ENCODE data around the gene FCF1. TPM values are rescaled to one million over a fixed set of nuclear protein-coding genes. Genes with fewer than 3 reads are reported as not detected.
A peak's percentile ranks its signal among the peaks of the same experiment; 100 is the strongest.
"Not testable (repeated sequence)": the region's sequence is repeated elsewhere in the genome, so short reads cannot be mapped to it uniquely, and the experiment has no call there.

Gene FCF1
- total and polyA plus RNA-seq, 7 experiments from 2014 or later = 34.6 to 66.6 (median 40.2) TPM

DNA sequence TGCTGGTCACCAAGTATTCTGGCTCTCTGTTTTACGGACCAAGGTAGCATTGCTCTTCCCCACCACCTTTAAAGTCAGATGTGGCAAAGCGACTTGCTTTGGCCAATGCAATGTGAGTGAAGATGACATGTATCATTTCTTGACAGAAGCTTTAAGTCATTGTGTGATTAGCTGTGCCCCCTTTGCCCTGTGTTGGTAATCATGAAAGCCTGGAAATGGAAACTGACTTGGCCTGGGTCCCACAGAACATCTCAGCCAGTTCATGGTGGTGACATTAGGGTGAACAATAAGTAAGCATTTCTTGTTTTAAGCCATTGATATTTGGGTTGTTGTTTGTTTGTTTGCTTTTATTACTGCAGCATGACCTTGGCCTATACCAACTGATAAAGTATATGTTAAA, 34.3 kb downstream of the FCF1 start:
- POLR2A ChIA-PET = no interaction called here
- no peak overlapping the region for H3K4me3 ChIP-seq (ENCODE audit: low read length)
- no peaks in the 10 kb centered on the region for H3K27me3 Mint-ChIP-seq

DNA sequence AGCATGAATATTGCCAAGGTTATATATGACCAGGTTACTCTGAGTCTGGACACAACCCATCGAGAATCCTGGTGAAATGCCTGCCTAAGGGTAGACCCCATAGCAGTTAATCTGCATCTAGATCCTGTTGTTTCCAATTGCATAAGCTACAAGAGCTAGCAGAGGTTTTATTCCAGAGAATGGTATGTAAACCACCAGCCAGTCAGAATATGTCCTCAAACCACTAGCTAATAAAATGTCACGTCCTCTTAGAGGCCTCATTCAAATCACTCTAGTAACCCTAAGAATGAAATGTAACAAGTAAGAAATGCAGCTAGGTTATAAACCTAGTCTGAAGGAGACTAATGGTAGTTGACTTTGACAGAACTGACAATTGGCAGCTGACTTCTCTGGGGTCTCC, 41.2 kb downstream of the FCF1 start:
- no peaks in the 10 kb centered on the region for H3K4me1 ChIP-seq (ENCODE audit: control insufficient read depth in 2 of 2, insufficient read depth in 2 of 2, low read length in 2 of 2)
- Mint-ChIP-seq H3K27me3 (no peaks in the 10 kb centered on the region), H3K36me3 (peaks cover 4 to 15% (median 9%) of the 10 kb centered on the region in 5 donors), H3K4me3 (no peak overlapping the region), H3K4me1 (peaks cover 0 to 2% (median 0%) of the 10 kb centered on the region in 7 donors), H3K9me3 (peaks cover 0 to 22% (median 11%) of the 10 kb centered on the region in 11 donors), H3K27ac (no peak overlapping the region)
- no peak overlapping the region for H3K4me3 ChIP-seq (ENCODE audit: low read length)
- no peaks in the 10 kb centered on the region for H3K36me3 ChIP-seq (ENCODE audit: control insufficient read depth in 2 of 3, insufficient read depth in 3 of 3, low read length in 3 of 3)
- H3K27me3 ChIP-seq (ENCODE audit: control insufficient read depth in 2 of 2, insufficient read depth in 2 of 2, low read length in 2 of 2) = peaks cover 0 to 3% of the 10 kb centered on the region in 2 donors
- DNase-seq = no peak
- ChIA-PET CTCF (no interaction called here), POLR2A (interaction anchor here (1.1 kb wide), 1 partner anchor 10 kb away, joined by 4 read pairs; no protein-coding TSS in a partner anchor)
- no peaks in the 10 kb centered on the region for H3K9me3 ChIP-seq (ENCODE audit: control insufficient read depth in 2 of 3, low read length in 3 of 3)
- no peak overlapping the region for H3K27ac ChIP-seq (ENCODE audit: low read depth, low read length)
- intact Hi-C loops (cut with micrococcal nuclease) = no loop called here
- no peak for ATAC-seq

More for the DNA sequence above, 34.3 kb downstream of the FCF1 start:
- intact Hi-C loops (cut with micrococcal nuclease) = no loop called here
- no peaks in the 10 kb centered on the region for H3K4me1 ChIP-seq (ENCODE audit: control insufficient read depth in 2 of 2, insufficient read depth in 2 of 2, low read length in 2 of 2)
- Mint-ChIP-seq H3K27ac (no peak overlapping the region), H3K36me3 (peaks cover 4 to 5% (median 5%) of the 10 kb centered on the region in 5 donors), H3K4me3 (no peak overlapping the region), H3K4me1 (no peaks in the 10 kb centered on the region), H3K9me3 (peaks cover 0 to 7% (median 4%) of the 10 kb centered on the region in 11 donors)
- no peak for DNase-seq
- no peaks in the 10 kb centered on the region for H3K27me3 ChIP-seq (ENCODE audit: control insufficient read depth in 2 of 2, insufficient read depth in 2 of 2, low read length in 2 of 2)
- no peaks in the 10 kb centered on the region for H3K36me3 ChIP-seq (ENCODE audit: control insufficient read depth in 2 of 3, insufficient read depth in 3 of 3, low read length in 3 of 3)
- no peak for ATAC-seq
- CTCF ChIA-PET = no interaction called here
- no peak overlapping the region for H3K27ac ChIP-seq (ENCODE audit: low read depth, low read length)
- H3K9me3 ChIP-seq (ENCODE audit: control insufficient read depth in 2 of 3, low read length in 3 of 3) = no peaks in the 10 kb centered on the region

DNA sequence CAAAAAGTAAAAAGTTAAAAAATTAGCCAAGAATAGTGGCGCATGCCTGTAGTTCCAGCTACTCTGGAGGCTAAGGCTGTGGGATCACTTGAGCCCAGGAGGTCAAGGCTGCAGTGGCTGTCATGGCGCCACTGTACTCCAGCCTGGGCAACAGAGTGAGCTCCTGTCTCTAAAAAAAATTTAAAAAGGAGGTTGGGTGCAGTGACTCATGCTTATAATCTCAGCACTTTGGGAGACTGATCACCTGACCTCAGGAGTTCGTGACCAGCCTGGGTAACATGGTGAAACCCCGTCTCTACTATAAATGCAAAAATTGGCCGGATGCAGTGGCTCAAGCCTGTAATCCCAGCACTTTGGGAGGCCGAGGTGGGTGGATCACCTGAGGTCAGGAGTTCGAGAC, 42.0 kb downstream of the FCF1 start:
- H3K9me3 Mint-ChIP-seq = peaks cover 0 to 22% (median 11%) of the 10 kb centered on the region in 11 donors
- Histone ChIP-seq H3K27ac (ENCODE audit: low read depth, low read length) (no peak overlapping the region), H3K9me3 (ENCODE audit: control insufficient read depth in 2 of 3, low read length in 3 of 3) (no peaks in the 10 kb centered on the region), H3K27me3 (ENCODE audit: control insufficient read depth in 2 of 2, insufficient read depth in 2 of 2, low read length in 2 of 2) (peaks cover 0 to 3% of the 10 kb centered on the region in 2 donors), H3K36me3 (ENCODE audit: control insufficient read depth in 2 of 3, insufficient read depth in 3 of 3, low read length in 3 of 3) (no peaks in the 10 kb centered on the region), H3K4me3 (ENCODE audit: low read length) (no peak overlapping the region), H3K4me1 (ENCODE audit: control insufficient read depth in 2 of 2, insufficient read depth in 2 of 2, low read length in 2 of 2) (no peaks in the 10 kb centered on the region)
- H3K4me3 Mint-ChIP-seq = no peak overlapping the region
- H3K4me1 Mint-ChIP-seq = peaks cover 0 to 2% (median 0%) of the 10 kb centered on the region in 7 donors
- no peak for ATAC-seq
- H3K36me3 Mint-ChIP-seq = peaks cover 4 to 15% (median 9%) of the 10 kb centered on the region in 5 donors
- H3K27ac Mint-ChIP-seq = no peak overlapping the region
- POLR2A ChIA-PET = interaction anchor here (1.1 kb wide), 1 partner anchor 9 kb away, joined by 4 read pairs; no protein-coding TSS in a partner anchor
- intact Hi-C loops (cut with micrococcal nuclease) = no loop called here
- no peak for DNase-seq
- CTCF ChIA-PET = no interaction called here
- H3K27me3 Mint-ChIP-seq = no peaks in the 10 kb centered on the region

DNA sequence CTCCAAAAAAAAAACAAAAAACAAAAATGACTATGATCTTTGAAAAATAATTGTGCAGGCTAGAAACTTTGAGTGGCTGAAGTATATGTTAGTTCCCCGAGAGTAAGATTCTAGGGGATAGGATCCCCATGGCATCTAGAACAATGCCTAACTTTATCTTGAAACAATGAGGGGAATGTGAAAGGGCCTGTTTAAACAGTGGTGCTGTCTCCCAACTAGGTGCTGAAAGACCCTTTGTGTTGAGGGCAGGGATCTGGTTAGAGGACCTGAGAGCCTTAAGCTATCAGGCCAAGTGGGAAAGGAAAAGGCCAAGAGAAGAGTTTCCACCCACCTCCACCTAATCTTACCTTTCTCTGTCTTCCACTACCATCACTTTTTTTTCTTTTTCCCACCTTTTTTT, 43.4 kb downstream of the FCF1 start:
- intact Hi-C loops (cut with micrococcal nuclease) = no loop called here
- POLR2A ChIA-PET = interaction anchor here (0.6 to 0.7 kb wide), 2 partner anchors 97 to 417 kb away, joined by 3 read pairs; no protein-coding TSS in a partner anchor
- no peak for ATAC-seq

DNA sequence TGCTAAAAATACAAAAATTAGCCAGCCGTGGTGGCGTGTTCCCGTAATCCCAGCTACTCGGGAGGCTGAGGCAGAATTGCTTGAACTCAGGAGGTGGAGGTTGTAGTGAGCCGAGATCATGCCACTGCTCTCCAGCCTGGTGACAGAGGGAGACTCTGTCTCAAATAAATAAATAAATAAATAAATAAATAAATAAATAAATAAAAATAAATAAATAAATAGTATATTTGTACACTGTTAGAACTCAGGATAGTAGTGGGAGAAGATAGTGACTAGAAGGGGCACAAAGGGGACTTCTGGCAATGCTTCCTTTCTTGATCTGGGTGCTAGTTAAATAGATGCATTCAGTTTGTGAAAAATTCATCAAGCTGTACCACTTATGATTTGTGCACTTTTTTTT, 45.6 kb downstream of the FCF1 start:
- CTCF ChIA-PET; DNase-seq; H3K27ac ChIP-seq (ENCODE audit: low read depth, low read length); H3K36me3 Mint-ChIP-seq; H3K4me3 ChIP-seq (ENCODE audit: low read length); H3K9me3 ChIP-seq (ENCODE audit: control insufficient read depth in 2 of 3, low read length in 3 of 3); H3K36me3 ChIP-seq (ENCODE audit: control insufficient read depth in 2 of 3, insufficient read depth in 3 of 3, low read length in 3 of 3); H3K4me1 ChIP-seq (ENCODE audit: control insufficient read depth in 2 of 2, insufficient read depth in 2 of 2, low read length in 2 of 2); intact Hi-C loops (cut with micrococcal nuclease); POLR2A ChIA-PET; H3K9me3 Mint-ChIP-seq; H3K4me3 Mint-ChIP-seq; H3K27me3 ChIP-seq (ENCODE audit: control insufficient read depth in 2 of 2, insufficient read depth in 2 of 2, low read length in 2 of 2); H3K27me3 Mint-ChIP-seq; ATAC-seq: not testable (repeated sequence)
- peaks cover 8 to 17% (median 13%) of the 10 kb centered on the region in 7 donors for H3K4me1 Mint-ChIP-seq
- H3K27ac Mint-ChIP-seq = peak overlapping the region in 1 of 9 donors; percentile 46

More for the DNA sequence above, 43.4 kb downstream of the FCF1 start:
- Mint-ChIP-seq H3K27me3 (peaks cover 0 to 2% (median 0%) of the 10 kb centered on the region in 5 donors), H3K36me3 (peaks cover 4 to 15% (median 9%) of the 10 kb centered on the region in 5 donors), H3K4me3 (no peak overlapping the region), H3K4me1 (peaks cover 0 to 3% (median 0%) of the 10 kb centered on the region in 7 donors), H3K9me3 (peaks cover 0 to 22% (median 11%) of the 10 kb centered on the region in 11 donors), H3K27ac (no peak overlapping the region)
- Histone ChIP-seq H3K36me3 (ENCODE audit: control insufficient read depth in 2 of 3, insufficient read depth in 3 of 3, low read length in 3 of 3) (no peaks in the 10 kb centered on the region), H3K27ac (ENCODE audit: low read depth, low read length) (no peak overlapping the region), H3K9me3 (ENCODE audit: control insufficient read depth in 2 of 3, low read length in 3 of 3) (no peaks in the 10 kb centered on the region), H3K4me1 (ENCODE audit: control insufficient read depth in 2 of 2, insufficient read depth in 2 of 2, low read length in 2 of 2) (no peaks in the 10 kb centered on the region), H3K4me3 (ENCODE audit: low read length) (no peak overlapping the region), H3K27me3 (ENCODE audit: control insufficient read depth in 2 of 2, insufficient read depth in 2 of 2, low read length in 2 of 2) (peaks cover 0 to 3% of the 10 kb centered on the region in 2 donors)
- DNase-seq = no peak
- CTCF ChIA-PET = no interaction called here

DNA sequence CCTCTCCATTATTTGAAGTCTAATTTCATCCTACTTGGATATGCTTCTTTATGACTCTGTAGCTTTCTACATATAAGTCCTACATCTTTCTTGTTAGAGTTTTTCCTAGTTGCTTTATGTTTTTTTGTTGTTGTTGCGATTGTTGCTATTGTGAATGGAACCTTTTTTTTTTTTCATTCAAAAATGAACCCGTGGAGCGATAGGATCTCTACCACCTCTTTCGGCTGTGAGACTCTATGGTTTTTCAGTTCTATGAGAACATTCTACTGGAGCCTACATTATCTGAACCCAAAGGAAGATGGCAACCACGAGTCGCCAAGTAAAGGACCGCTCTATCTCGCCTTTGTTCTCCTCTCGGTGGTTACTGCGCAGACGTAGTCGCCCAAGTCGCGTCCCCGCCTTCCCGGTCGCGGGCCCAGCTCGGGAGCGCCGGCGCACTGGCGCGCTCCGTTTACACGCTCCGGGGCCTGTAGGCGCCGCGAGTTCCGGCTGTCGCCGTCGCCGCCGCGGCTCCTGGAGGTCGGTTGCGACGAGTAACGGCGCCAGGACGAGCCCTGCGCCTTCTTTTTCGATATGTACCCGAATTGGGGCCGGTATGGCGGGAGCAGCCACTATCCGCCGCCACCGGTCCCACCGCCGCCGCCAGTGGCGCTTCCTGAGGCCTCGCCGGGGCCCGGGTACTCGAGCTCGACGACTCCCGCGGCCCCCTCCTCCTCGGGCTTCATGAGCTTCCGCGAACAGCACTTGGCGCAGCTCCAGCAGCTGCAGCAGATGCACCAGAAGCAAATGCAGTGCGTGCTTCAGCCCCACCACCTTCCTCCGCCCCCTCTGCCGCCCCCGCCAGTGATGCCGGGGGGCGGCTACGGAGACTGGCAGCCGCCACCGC, 50.2 kb downstream of the FCF1 start, which contains the start of gene YLPM1:
TSS of gene YLPM1 (plus strand) at position 400 of the 886 bp plus-strand sequence. CDS start at position 574, 174 bp downstream.
- H3K9me3 Mint-ChIP-seq = no peaks in the 10 kb centered on the region
- Histone ChIP-seq H3K9me3 (ENCODE audit: control insufficient read depth in 2 of 3, low read length in 3 of 3) (no peaks in the 10 kb centered on the region), H3K27me3 (ENCODE audit: control insufficient read depth in 2 of 2, insufficient read depth in 2 of 2, low read length in 2 of 2) (no peaks in the 10 kb centered on the region), H3K4me3 (ENCODE audit: low read length) (peak within 1 kb of the TSS; percentile 58), H3K4me1 (ENCODE audit: control insufficient read depth in 2 of 2, insufficient read depth in 2 of 2, low read length in 2 of 2) (peaks cover 31 to 38% of the 10 kb centered on the region in 2 donors), H3K27ac (ENCODE audit: low read depth, low read length) (peak within 1 kb of the TSS; percentile 93), H3K36me3 (ENCODE audit: control insufficient read depth in 2 of 3, insufficient read depth in 3 of 3, low read length in 3 of 3) (peaks cover 0 to 6% (median 0%) of the 10 kb centered on the region in 3 experiments)
- ATAC-seq (peak; percentile 98), DNase-seq (peak; percentile 79 to 97 (median 95))
- intact Hi-C loops (cut with micrococcal nuclease) = loop anchor here (1.0 to 10.0 kb wide), 17 partner anchors 30 to 1736 kb away; partner anchors contain the start of genes AREL1 (in 2 of the 2), EIF2B2 (in 2 of the 2), FCF1 (in 2 of the 2) and ISCA2 (in 2 of the 2)
- ChIA-PET CTCF (interaction anchor here (0.6 to 1.9 kb wide), 12 partner anchors 9 to 1952 kb away, joined by 3 to 14 read pairs (median 4); partner anchors contain the start of gene LTBP2), POLR2A (interaction anchor here (0.5 to 2.7 kb wide), 31 partner anchors 9 to 950 kb away, joined by 3 to 22 read pairs (median 4); partner anchors contain the start of genes AREL1, FCF1 and LTBP2)
- H3K27me3 Mint-ChIP-seq = peaks cover 0 to 2% (median 0%) of the 10 kb centered on the region in 5 donors
- peak within 1 kb of the TSS; percentile 86 to 99 (median 95) for H3K4me3 Mint-ChIP-seq
- H3K36me3 Mint-ChIP-seq = peaks cover 0 to 25% (median 11%) of the 10 kb centered on the region in 5 donors
- H3K4me1 Mint-ChIP-seq = peaks cover 43 to 56% (median 49%) of the 10 kb centered on the region in 7 donors
- peak within 1 kb of the TSS; percentile 87 to 97 (median 95) for H3K27ac Mint-ChIP-seq
